ES-I3 (cell line): Measurements from ENCODE around the gene MYO7B.

Experiments used
- H3K36me3 ChIP-seq: 2 replicates; pipeline ENCODE4 v1.6.1; 2013; ENCODE audit warnings: mild to moderate bottlenecking, low read length, control low read depth, moderate library complexity; ENCODE audit not compliant: insufficient read depth
- H3K4me1 ChIP-seq: 2 replicates; pipeline ENCODE4 v1.6.1; 2013; ENCODE audit warnings: mild to moderate bottlenecking, control low read depth, low read length; ENCODE audit not compliant: insufficient read depth
- H3K9ac ChIP-seq: 2 replicates; pipeline ENCODE4 v1.6.1; 2013; ENCODE audit warnings: low read depth, mild to moderate bottlenecking, low read length, moderate library complexity
- H3K9me3 ChIP-seq: 2 replicates; pipeline ENCODE4 v1.6.1; 2013; ENCODE audit warnings: mild to moderate bottlenecking, low read length, moderate library complexity; ENCODE audit not compliant: control insufficient read depth, insufficient read depth

Gene MYO7B

GRCh38 chr2:127606625-127607398 is 71.3 kb downstream of the MYO7B start:
- Histone ChIP-seq H3K36me3 (no peaks in the 10 kb centered on the region), H3K9ac (no peak overlapping the region), H3K4me1 (no peaks in the 10 kb centered on the region)

GRCh38 chr2:127607399-127607908 is 72.0 kb downstream of the MYO7B start:
- H3K9ac ChIP-seq: no peak overlapping the region
- H3K9me3 ChIP-seq: no peaks in the 10 kb centered on the region
- H3K36me3 ChIP-seq: no peaks in the 10 kb centered on the region
- no peaks in the 10 kb centered on the region for H3K4me1 ChIP-seq

More at GRCh38 chr2:127606625-127607398, 71.3 kb downstream of the MYO7B start:
- no peaks in the 10 kb centered on the region for H3K9me3 ChIP-seq

- H3K4me1 ChIP-seq: no peaks in the 10 kb centered on the region
- no peaks in the 10 kb centered on the region for H3K36me3 ChIP-seq
- H3K9me3 ChIP-seq: no peaks in the 10 kb centered on the region
- H3K9ac ChIP-seq: no peak overlapping the region
Measured at GRCh38 chr2:127608061-127609030, 72.9 kb downstream of the MYO7B start.

GRCh38 chr2:127609031-127609751 is 73.7 kb downstream of the MYO7B start:
- H3K4me1 ChIP-seq: no peaks in the 10 kb centered on the region
- H3K36me3 ChIP-seq: no peaks in the 10 kb centered on the region
- no peaks in the 10 kb centered on the region for H3K9me3 ChIP-seq
- H3K9ac ChIP-seq: no peak overlapping the region

GRCh38 chr2:127609818-127610217 is 74.3 kb downstream of the MYO7B start:
- Histone ChIP-seq H3K9me3 (no peaks in the 10 kb centered on the region), H3K4me1 (no peaks in the 10 kb centered on the region), H3K36me3 (no peaks in the 10 kb centered on the region), H3K9ac (no peak overlapping the region)

GRCh38 chr2:127610561-127610960 is 75.1 kb downstream of the MYO7B start:
- no peaks in the 10 kb centered on the region for H3K36me3 ChIP-seq
- no peak overlapping the region for H3K9ac ChIP-seq
- no peaks in the 10 kb centered on the region for H3K4me1 ChIP-seq

GRCh38 chr2:127611076-127611925 is 75.8 kb downstream of the MYO7B start:
- H3K9ac ChIP-seq: no peak overlapping the region
- H3K36me3 ChIP-seq: no peaks in the 10 kb centered on the region
- H3K9me3 ChIP-seq: no peaks in the 10 kb centered on the region
- H3K4me1 ChIP-seq: no peaks in the 10 kb centered on the region

More at GRCh38 chr2:127610561-127610960, 75.1 kb downstream of the MYO7B start:
- H3K9me3 ChIP-seq: no peaks in the 10 kb centered on the region

GRCh38 chr2:127612111-127612822 is 76.8 kb downstream of the MYO7B start:
- Histone ChIP-seq H3K9me3 (no peaks in the 10 kb centered on the region), H3K4me1 (no peaks in the 10 kb centered on the region), H3K36me3 (no peaks in the 10 kb centered on the region), H3K9ac (no peak overlapping the region)

GRCh38 chr2:127614246-127614645 is 78.8 kb downstream of the MYO7B start:
- no peaks in the 10 kb centered on the region for H3K36me3 ChIP-seq
- H3K9ac ChIP-seq: no peak overlapping the region
- no peaks in the 10 kb centered on the region for H3K4me1 ChIP-seq
- no peaks in the 10 kb centered on the region for H3K9me3 ChIP-seq

- no peaks in the 10 kb centered on the region for H3K36me3 ChIP-seq
- H3K9me3 ChIP-seq: no peaks in the 10 kb centered on the region
- H3K9ac ChIP-seq: no peak overlapping the region
- H3K4me1 ChIP-seq: no peaks in the 10 kb centered on the region
Measured at GRCh38 chr2:127614731-127615130, 79.2 kb downstream of the MYO7B start.

- no peaks in the 10 kb centered on the region for H3K36me3 ChIP-seq
- H3K4me1 ChIP-seq: no peaks in the 10 kb centered on the region
- no peaks in the 10 kb centered on the region for H3K9me3 ChIP-seq
- no peak overlapping the region for H3K9ac ChIP-seq
Measured at GRCh38 chr2:127615511-127616166, 80.2 kb downstream of the MYO7B start.

GRCh38 chr2:127618551-127619202 is 83.2 kb downstream of the MYO7B start:
- Histone ChIP-seq H3K4me1 (no peaks in the 10 kb centered on the region), H3K36me3 (no peaks in the 10 kb centered on the region), H3K9me3 (no peaks in the 10 kb centered on the region), H3K9ac (no peak overlapping the region)
